Measurements from ENCODE around the gene FSTL4. TPM values are rescaled to one million over a fixed set of nuclear protein-coding genes. Genes with fewer than 3 reads are reported as not detected.
A peak's percentile ranks its signal among the peaks of the same experiment; 100 is the strongest.

The FSTL4 gene
- total RNA-seq, 1 donor from 2014 or later, result 0.21 TPM

DNA sequence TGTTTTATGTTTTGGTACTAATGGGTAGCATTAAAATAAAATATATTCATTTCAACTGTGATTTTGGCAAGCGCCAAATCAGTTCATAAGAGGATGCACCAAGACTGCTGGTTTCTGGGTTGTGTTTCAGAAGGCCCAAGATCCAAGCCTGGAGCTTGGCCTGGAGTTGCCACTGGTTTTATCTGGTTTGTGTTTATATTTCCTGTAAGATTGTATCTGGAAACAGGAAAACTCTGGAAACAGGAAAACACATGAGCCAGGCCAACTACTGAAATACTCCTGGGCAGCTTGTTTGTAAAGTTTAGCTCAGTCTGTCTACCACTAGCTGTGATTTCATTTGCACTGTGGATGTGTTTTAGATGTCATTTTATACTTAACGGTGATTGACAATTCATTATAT is 5.5 kb downstream of the FSTL4 start:
- no peak for DNase-seq (ENCODE audit: low spot score)
- no peak overlapping the region for H3K4me3 Mint-ChIP-seq (ENCODE audit: unreplicated experiment)
- peaks cover 9% of the 10 kb centered on the region for H3K27me3 Mint-ChIP-seq (ENCODE audit: unreplicated experiment)
- no peaks in the 10 kb centered on the region for H3K36me3 Mint-ChIP-seq (ENCODE audit: low read depth, unreplicated experiment)
- TF ChIP-seq, protein P1, sequence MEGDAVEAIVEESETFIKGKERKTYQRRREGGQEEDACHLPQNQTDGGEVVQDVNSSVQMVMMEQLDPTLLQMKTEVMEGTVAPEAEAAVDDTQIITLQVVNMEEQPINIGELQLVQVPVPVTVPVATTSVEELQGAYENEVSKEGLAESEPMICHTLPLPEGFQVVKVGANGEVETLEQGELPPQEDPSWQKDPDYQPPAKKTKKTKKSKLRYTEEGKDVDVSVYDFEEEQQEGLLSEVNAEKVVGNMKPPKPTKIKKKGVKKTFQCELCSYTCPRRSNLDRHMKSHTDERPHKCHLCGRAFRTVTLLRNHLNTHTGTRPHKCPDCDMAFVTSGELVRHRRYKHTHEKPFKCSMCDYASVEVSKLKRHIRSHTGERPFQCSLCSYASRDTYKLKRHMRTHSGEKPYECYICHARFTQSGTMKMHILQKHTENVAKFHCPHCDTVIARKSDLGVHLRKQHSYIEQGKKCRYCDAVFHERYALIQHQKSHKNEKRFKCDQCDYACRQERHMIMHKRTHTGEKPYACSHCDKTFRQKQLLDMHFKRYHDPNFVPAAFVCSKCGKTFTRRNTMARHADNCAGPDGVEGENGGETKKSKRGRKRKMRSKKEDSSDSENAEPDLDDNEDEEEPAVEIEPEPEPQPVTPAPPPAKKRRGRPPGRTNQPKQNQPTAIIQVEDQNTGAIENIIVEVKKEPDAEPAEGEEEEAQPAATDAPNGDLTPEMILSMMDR (IDR thresholded peaks at IDR 0.05; ENCODE audit: unreplicated experiment), result no peak
- peak overlapping the region; percentile 82 for H3K27ac Mint-ChIP-seq (ENCODE audit: unreplicated experiment)
- peaks cover 58% of the 10 kb centered on the region for H3K4me1 Mint-ChIP-seq (ENCODE audit: unreplicated experiment)
- H3K9me3 Mint-ChIP-seq (ENCODE audit: unreplicated experiment), result no peaks in the 10 kb centered on the region

DNA sequence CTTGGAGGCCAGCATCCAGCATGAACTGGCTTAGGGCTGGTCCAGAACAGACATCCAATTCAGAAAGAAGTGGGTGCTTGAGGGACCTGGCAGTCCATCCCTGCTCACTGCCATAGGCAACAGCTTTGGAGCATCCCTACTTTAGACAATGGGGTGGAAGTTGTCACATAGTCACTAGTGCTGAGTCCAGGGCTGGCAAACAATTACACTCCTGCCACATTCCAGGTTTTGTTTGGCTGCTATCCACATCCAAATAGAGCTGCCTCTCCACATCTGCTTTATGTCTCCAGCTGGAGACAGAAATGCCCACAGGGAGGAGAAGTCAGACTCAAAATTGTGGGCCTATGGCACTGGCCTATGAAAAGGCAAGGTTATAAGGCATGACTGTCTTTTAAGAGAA is 7.0 kb downstream of the FSTL4 start:
- no peak overlapping the region for H3K4me3 Mint-ChIP-seq (ENCODE audit: unreplicated experiment)
- TF ChIP-seq, protein P1 (IDR thresholded peaks at IDR 0.05; ENCODE audit: unreplicated experiment), result no peak
- H3K27me3 Mint-ChIP-seq (ENCODE audit: unreplicated experiment), result peaks cover 3% of the 10 kb centered on the region
- no peaks in the 10 kb centered on the region for H3K9me3 Mint-ChIP-seq (ENCODE audit: unreplicated experiment)
- no peaks in the 10 kb centered on the region for H3K36me3 Mint-ChIP-seq (ENCODE audit: low read depth, unreplicated experiment)
- no peak for DNase-seq (ENCODE audit: low spot score)
- no peak overlapping the region for H3K27ac Mint-ChIP-seq (ENCODE audit: unreplicated experiment)
- peaks cover 66% of the 10 kb centered on the region for H3K4me1 Mint-ChIP-seq (ENCODE audit: unreplicated experiment)

DNA sequence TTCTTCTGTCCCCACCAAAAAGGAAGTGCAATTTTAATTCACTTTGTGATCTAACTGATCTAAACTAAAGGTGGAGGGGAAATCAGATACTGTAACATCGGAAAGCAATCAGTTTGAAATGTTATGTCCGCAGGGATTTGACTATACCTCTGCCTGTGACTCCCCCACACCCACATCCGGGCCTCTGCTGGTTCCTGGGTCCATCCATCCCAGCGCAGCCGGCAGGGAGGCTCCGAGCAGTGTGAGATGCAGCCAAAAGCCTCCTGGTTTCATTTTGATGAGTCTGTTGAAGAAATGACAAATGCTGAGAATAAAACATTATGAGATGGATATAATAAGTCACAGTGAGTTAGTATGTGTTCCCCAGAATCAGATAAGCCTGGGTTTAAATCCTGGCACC is 8.6 kb downstream of the FSTL4 start:
- no peak for DNase-seq (ENCODE audit: low spot score)
- Mint-ChIP-seq H3K27ac (ENCODE audit: unreplicated experiment) (no peak overlapping the region), H3K27me3 (ENCODE audit: unreplicated experiment) (peaks cover 4% of the 10 kb centered on the region), H3K4me3 (ENCODE audit: unreplicated experiment) (no peak overlapping the region), H3K9me3 (ENCODE audit: unreplicated experiment) (no peaks in the 10 kb centered on the region), H3K36me3 (ENCODE audit: low read depth, unreplicated experiment) (no peaks in the 10 kb centered on the region), H3K4me1 (ENCODE audit: unreplicated experiment) (peaks cover 64% of the 10 kb centered on the region)
- TF ChIP-seq, protein P1 (IDR thresholded peaks at IDR 0.05; ENCODE audit: unreplicated experiment), result no peak

DNA sequence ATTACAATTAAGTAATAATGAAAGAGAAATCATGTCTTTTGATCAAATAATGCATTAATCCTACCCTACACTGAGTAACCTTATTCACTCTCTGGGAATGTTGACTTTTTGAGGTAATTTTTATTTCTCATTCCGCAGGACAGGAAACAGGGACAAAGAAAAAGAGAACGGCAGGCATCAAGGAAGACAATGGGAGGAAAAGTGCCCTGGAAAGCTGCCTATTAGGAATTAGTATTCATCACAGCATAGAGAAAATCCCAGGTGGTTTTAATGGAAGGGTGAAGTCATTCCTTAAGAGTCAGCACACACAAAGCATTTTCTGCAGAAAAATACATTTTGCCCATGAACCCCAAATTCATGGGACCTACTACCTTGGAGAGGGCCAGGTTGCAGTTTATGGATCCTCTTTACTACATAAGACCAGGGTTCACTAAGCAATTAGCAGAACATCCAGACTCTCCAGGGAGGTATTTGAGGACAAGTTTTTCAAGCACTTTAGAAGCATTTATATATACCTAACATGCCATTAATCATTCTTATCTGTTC is 9.4 kb downstream of the FSTL4 start:
- TF ChIP-seq, protein P1 (IDR thresholded peaks at IDR 0.05; ENCODE audit: unreplicated experiment), result no peak
- DNase-seq (ENCODE audit: low spot score), result no peak
- H3K27ac Mint-ChIP-seq (ENCODE audit: unreplicated experiment), result peak overlapping the region; percentile 90
- H3K36me3 Mint-ChIP-seq (ENCODE audit: low read depth, unreplicated experiment), result no peaks in the 10 kb centered on the region
- H3K27me3 Mint-ChIP-seq (ENCODE audit: unreplicated experiment), result peaks cover 4% of the 10 kb centered on the region
- H3K4me1 Mint-ChIP-seq (ENCODE audit: unreplicated experiment), result peaks cover 57% of the 10 kb centered on the region
- H3K4me3 Mint-ChIP-seq (ENCODE audit: unreplicated experiment), result no peak overlapping the region
- no peaks in the 10 kb centered on the region for H3K9me3 Mint-ChIP-seq (ENCODE audit: unreplicated experiment)

DNA sequence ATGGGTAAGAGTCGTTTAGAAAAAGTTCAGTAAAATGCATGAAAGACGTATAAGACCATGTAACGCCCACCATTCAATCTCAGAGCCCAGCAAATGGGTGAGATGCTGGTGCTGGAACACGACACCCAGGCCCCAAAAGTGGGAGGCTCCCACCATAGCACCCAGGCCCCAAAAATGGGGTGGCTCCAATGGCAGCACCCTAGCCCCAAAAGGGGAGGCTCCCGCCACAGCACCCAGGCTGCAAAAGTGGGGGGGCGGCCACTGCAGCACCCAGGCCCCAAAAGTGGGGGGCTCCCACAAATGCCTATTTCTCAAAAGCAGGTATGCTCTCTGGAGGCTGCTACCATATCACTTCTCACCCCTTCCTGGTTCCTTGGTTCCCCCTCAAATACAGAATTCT is 12.7 kb downstream of the FSTL4 start:
- H3K4me3 Mint-ChIP-seq (ENCODE audit: unreplicated experiment), result no peak overlapping the region
- no peak for DNase-seq (ENCODE audit: low spot score)
- no peaks in the 10 kb centered on the region for H3K9me3 Mint-ChIP-seq (ENCODE audit: unreplicated experiment)
- H3K4me1 Mint-ChIP-seq (ENCODE audit: unreplicated experiment), result peaks cover 38% of the 10 kb centered on the region
- peaks cover 6% of the 10 kb centered on the region for H3K27me3 Mint-ChIP-seq (ENCODE audit: unreplicated experiment)
- H3K27ac Mint-ChIP-seq (ENCODE audit: unreplicated experiment), result no peak overlapping the region
- no peaks in the 10 kb centered on the region for H3K36me3 Mint-ChIP-seq (ENCODE audit: low read depth, unreplicated experiment)
- TF ChIP-seq, protein P1 (IDR thresholded peaks at IDR 0.05; ENCODE audit: unreplicated experiment), result no peak
